GM23248 (cell line): ENCODE data around the gene CCDC71L.

ENCODE experiments used
- EZH2 ChIP-seq: fragments of 200-600 bp; sonication (generic); IDR thresholded peaks from 2 replicates; pipeline ENCODE4 v1.6.1; 2018; ENCODE audit warnings: antibody characterized with exemption, mild to moderate bottlenecking; ENCODE audit not compliant: insufficient read depth, poor library complexity, severe bottlenecking
- EZH2phosphoT487 ChIP-seq: fragments of 200-600 bp; sonication (generic); IDR thresholded peaks from 2 replicates; pipeline ENCODE4 v1.6.1; 2018; ENCODE audit warnings: antibody characterized with exemption, moderate library complexity, mild to moderate bottlenecking, low read depth; ENCODE audit not compliant: insufficient read depth

DNA sequence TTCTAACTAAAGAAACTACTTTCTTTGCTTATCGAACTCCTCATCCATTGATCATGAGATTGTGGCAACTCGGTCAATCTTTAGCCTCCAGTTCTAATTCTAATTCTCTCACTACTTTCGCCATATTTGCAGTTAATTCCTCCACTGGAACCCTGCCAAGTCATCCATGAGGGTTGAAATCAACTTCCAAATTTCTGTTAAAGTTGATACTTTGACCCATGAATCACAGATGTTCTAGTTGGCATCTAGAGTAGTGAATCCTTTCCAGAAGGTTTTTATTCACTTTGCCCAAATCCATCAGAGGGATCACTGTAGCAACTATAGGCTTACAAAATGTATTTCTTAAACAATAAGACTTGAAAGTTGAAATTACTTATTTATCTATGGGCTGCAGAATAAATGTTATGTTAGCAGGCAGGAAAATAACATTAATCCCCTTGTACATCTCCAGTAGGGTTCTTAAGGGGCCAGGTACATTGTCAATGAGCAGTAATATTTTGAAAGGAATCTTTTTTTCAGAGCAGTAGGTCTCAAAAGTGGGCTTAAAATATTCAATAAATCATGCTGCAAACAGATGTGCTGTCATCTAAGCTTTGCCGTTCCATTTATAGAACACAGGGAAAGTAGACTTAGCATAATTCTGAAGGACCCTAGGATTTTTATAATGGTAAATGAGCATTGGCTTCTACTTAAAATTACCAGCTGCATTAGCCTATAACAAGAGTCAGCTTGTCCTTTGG is 39.4 kb downstream of the CCDC71L start:
- no peak for TF ChIP-seq EZH2
- TF ChIP-seq EZH2phosphoT487: no peak
